ENCODE results near the gene RAB11FIP3.
"Not testable (repeated sequence)": the region's sequence is repeated elsewhere in the genome, so short reads cannot be mapped to it uniquely, and the experiment has no call there.

Gene RAB11FIP3

GRCh38 chr16:460787-461186, 35.3 kb downstream of the RAB11FIP3 start:
- in situ Hi-C loops (cut with HindIII; ENCODE audit: low sequenced_read_pairs), result no loop called here

- in situ Hi-C loops (cut with HindIII; ENCODE audit: low sequenced_read_pairs), result no loop called here
Measured at GRCh38 chr16:463071-463470, 37.6 kb downstream of the RAB11FIP3 start.

- in situ Hi-C loops (cut with HindIII; ENCODE audit: low sequenced_read_pairs), result no loop called here
Measured at GRCh38 chr16:466651-467050, 41.2 kb downstream of the RAB11FIP3 start.

GRCh38 chr16:467249-467871, 41.9 kb downstream of the RAB11FIP3 start:
- in situ Hi-C loops (cut with HindIII; ENCODE audit: low sequenced_read_pairs), result not testable (repeated sequence)

- in situ Hi-C loops (cut with HindIII; ENCODE audit: low sequenced_read_pairs), result no loop called here
Measured at GRCh38 chr16:468068-468821, 42.8 kb downstream of the RAB11FIP3 start.

GRCh38 chr16:469459-469858, 44.0 kb downstream of the RAB11FIP3 start:
- in situ Hi-C loops (cut with HindIII; ENCODE audit: low sequenced_read_pairs), result not testable (repeated sequence)

GRCh38 chr16:470418-470817, 45.0 kb downstream of the RAB11FIP3 start:
- in situ Hi-C loops (cut with HindIII; ENCODE audit: low sequenced_read_pairs), result no loop called here

GRCh38 chr16:471353-472198, 46.1 kb downstream of the RAB11FIP3 start:
- in situ Hi-C loops (cut with HindIII; ENCODE audit: low sequenced_read_pairs), result no loop called here

GRCh38 chr16:472199-472504, 46.7 kb downstream of the RAB11FIP3 start:
- in situ Hi-C loops (cut with HindIII; ENCODE audit: low sequenced_read_pairs), result no loop called here

- in situ Hi-C loops (cut with HindIII; ENCODE audit: low sequenced_read_pairs), result no loop called here
Measured at GRCh38 chr16:473046-474043, 47.9 kb downstream of the RAB11FIP3 start.

- in situ Hi-C loops (cut with HindIII; ENCODE audit: low sequenced_read_pairs), result no loop called here
Measured at GRCh38 chr16:474420-475122, 49.1 kb downstream of the RAB11FIP3 start.

- in situ Hi-C loops (cut with HindIII; ENCODE audit: low sequenced_read_pairs), result no loop called here
Measured at GRCh38 chr16:476039-476438, 50.6 kb downstream of the RAB11FIP3 start.

- in situ Hi-C loops (cut with HindIII; ENCODE audit: low sequenced_read_pairs), result no loop called here
Measured at GRCh38 chr16:477301-478157, 52.1 kb downstream of the RAB11FIP3 start.

GRCh38 chr16:478287-478686, 52.8 kb downstream of the RAB11FIP3 start:
- in situ Hi-C loops (cut with HindIII; ENCODE audit: low sequenced_read_pairs), result not testable (repeated sequence)

GRCh38 chr16:482468-483185, 57.2 kb downstream of the RAB11FIP3 start:
- in situ Hi-C loops (cut with HindIII; ENCODE audit: low sequenced_read_pairs), result no loop called here

GRCh38 chr16:483341-484075, 58.1 kb downstream of the RAB11FIP3 start:
- in situ Hi-C loops (cut with HindIII; ENCODE audit: low sequenced_read_pairs), result no loop called here

- in situ Hi-C loops (cut with HindIII; ENCODE audit: low sequenced_read_pairs), result no loop called here
Measured at GRCh38 chr16:489606-490005, 64.2 kb downstream of the RAB11FIP3 start.

- in situ Hi-C loops (cut with HindIII; ENCODE audit: low sequenced_read_pairs), result no loop called here
Measured at GRCh38 chr16:490768-491167, 65.3 kb downstream of the RAB11FIP3 start.
